Naive thymus-derived CD4-positive, alpha-beta T cell (primary cell): ENCODE measurements around the gene DBNDD2. TPM values are rescaled to one million over a fixed set of nuclear protein-coding genes. Genes with fewer than 3 reads are reported as not detected.

Experiments used
- ATAC-seq: fragments of 150-1000 bp; cut with Tn5 transposase; 2 replicates; pipeline ENCODE4 v1.10.0; 2021; ENCODE audit warnings: mild to moderate bottlenecking, moderate library complexity
- CTCF ChIA-PET: fragments of 350-600 bp; sonication (Branson Sonifier 250); formaldehyde crosslinking; loops from one replicate; lab custom pipeline; 2021; ENCODE audit warnings: antibody characterized with exemption; lab: Charles Lee
- POLR2A ChIA-PET: fragments of 350-600 bp; sonication (Branson Sonifier 250); formaldehyde crosslinking; loops from one replicate; lab custom pipeline; 2021; ENCODE audit warnings: antibody characterized with exemption, inconsistent platforms; lab: Charles Lee
- DNase-seq, 9 donors: peaks; one replicate each; pipeline versions ENCODE4 v3.0.0 to v3.0.0-alpha.2; 2020 to 2022; ENCODE audit warnings: mixed read lengths in 1 of 9
- H3K27ac ChIP-seq: one replicate; pipeline ENCODE4 v1.7.0; 2013; ENCODE audit warnings: mild to moderate bottlenecking, low read depth, low read length, moderate library complexity
- H3K27me3 ChIP-seq, 2 donors: one replicate each; pipeline ENCODE4 v1.7.0; 2013; ENCODE audit warnings: low read length in 2 of 2, mild to moderate bottlenecking in 2 of 2, moderate library complexity in 2 of 2; ENCODE audit not compliant: control insufficient read depth in 2 of 2, insufficient read depth in 2 of 2
- H3K36me3 ChIP-seq, 3 experiments: 1 replicate in 2 of 3; 2 replicates in 1 of 3; pipeline ENCODE4 v1.7.0; 2013; ENCODE audit warnings: low read length in 3 of 3, mild to moderate bottlenecking in 3 of 3, moderate library complexity in 1 of 3; ENCODE audit not compliant: insufficient read depth in 3 of 3, control insufficient read depth in 2 of 3
- H3K4me1 ChIP-seq, 2 donors: one replicate each; pipeline ENCODE4 v1.7.0; 2013; ENCODE audit warnings: low read length in 2 of 2, mild to moderate bottlenecking in 2 of 2, moderate library complexity in 1 of 2; ENCODE audit not compliant: control insufficient read depth in 2 of 2, insufficient read depth in 2 of 2
- H3K4me3 ChIP-seq: 2 replicates; pipeline ENCODE4 v1.7.0; 2013; ENCODE audit warnings: mild to moderate bottlenecking, low read length
- H3K9me3 ChIP-seq, 3 experiments: 1 replicate in 2 of 3; 2 replicates in 1 of 3; pipeline ENCODE4 v1.7.0; 2013; ENCODE audit warnings: low read length in 3 of 3; ENCODE audit not compliant: control insufficient read depth in 2 of 3
- H3K27ac Mint-ChIP-seq, 9 donors: one replicate each; pipeline ENCODE4 v1.8.0; 2020 to 2022; ENCODE audit warnings: mixed read lengths in 9 of 9, mild to moderate bottlenecking in 8 of 9, moderate library complexity in 5 of 9, inconsistent platforms in 2 of 9
- H3K27me3 Mint-ChIP-seq, 5 donors: one replicate each; pipeline ENCODE4 v1.8.0; 2021 to 2022; ENCODE audit warnings: mixed read lengths in 5 of 5, mild to moderate bottlenecking in 1 of 5
- H3K36me3 Mint-ChIP-seq, 5 donors: one replicate each; pipeline ENCODE4 v1.8.0; 2020 to 2022; ENCODE audit warnings: mixed read lengths in 5 of 5, mild to moderate bottlenecking in 3 of 5, inconsistent platforms in 1 of 5
- H3K4me1 Mint-ChIP-seq, 7 donors: one replicate each; pipeline ENCODE4 v1.8.0; 2020 to 2022; ENCODE audit warnings: mixed read lengths in 7 of 7, mild to moderate bottlenecking in 3 of 7, inconsistent platforms in 1 of 7
- H3K4me3 Mint-ChIP-seq, 10 donors: one replicate each; pipeline ENCODE4 v1.8.0; 2020 to 2022; ENCODE audit warnings: mild to moderate bottlenecking in 10 of 10, mixed read lengths in 10 of 10, moderate library complexity in 6 of 10, inconsistent platforms in 2 of 10
- H3K9me3 Mint-ChIP-seq, 11 donors: one replicate each; pipeline ENCODE4 v1.8.0; 2020 to 2022; ENCODE audit warnings: mixed read lengths in 11 of 11, mild to moderate bottlenecking in 4 of 11, inconsistent platforms in 1 of 11, moderate library complexity in 1 of 11
- intact Hi-C, 2 donors: fragments of 100-400 bp; cut with micrococcal nuclease; formaldehyde crosslinking; loops; one replicate each; pipeline ENCODE4 v1.15.1; 2023
- polyA plus RNA-seq, 2 donors: library from polyadenylated mRNA; unstranded; fragments of 300-500 nt; fragmentation: Illumina TruSeq; gene quantifications; one replicate each; pipeline ENCODE4 v1.2.3, GENCODE V29; 2021
- total RNA-seq, 6 experiments: library from RNA in 5 of 6; stranded (reverse) in 5 of 6; gene quantifications; 1 replicate in 5 of 6; 2 replicates in 1 of 6; pipeline ENCODE4 v1.2.3 and lab custom pipeline; 2021 to 2026

Gene DBNDD2
- total and polyA plus RNA-seq, 7 experiments from 2014 or later, result 12.2 to 22.9 (median 16.3) TPM

DNA sequence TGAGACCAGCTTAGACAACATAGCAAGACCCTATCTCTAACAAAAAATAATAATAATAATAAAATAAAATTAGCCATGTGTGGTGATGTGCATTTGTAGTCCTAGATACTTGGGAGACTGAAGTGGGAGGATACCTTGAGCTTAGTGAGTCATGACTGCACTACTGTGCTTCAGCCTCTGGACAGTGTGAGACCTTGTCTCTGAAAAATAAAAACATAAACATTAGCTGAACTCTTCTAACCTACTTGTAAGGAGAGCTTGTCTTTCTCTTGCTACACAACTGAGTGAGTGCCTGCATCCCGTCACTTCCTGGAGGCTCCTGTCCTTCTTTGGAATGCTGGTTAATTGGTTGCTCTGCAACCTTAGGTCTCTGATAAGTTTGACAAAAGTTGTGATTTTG, 5.1 kb upstream of the DBNDD2 start:
- ATAC-seq, result no peak
- peaks cover 0 to 7% of the 10 kb centered on the region in 2 donors for H3K4me1 ChIP-seq

GRCh38 chr20:45404438-45404837, 3.7 kb upstream of the DBNDD2 start:
- peaks cover 0 to 19% (median 0%) of the 10 kb centered on the region in 5 donors for H3K27me3 Mint-ChIP-seq
- ChIA-PET CTCF (interaction anchor here (1.1 to 1.7 kb wide), 3 partner anchors 30 to 42 kb away, joined by 3 to 9 read pairs (median 4); no protein-coding TSS in a partner anchor), POLR2A (interaction anchor here (0.8 to 4.8 kb wide), 5 partner anchors 9 to 41 kb away, joined by 3 to 49 read pairs (median 3); partner anchors contain the start of genes PIGT and SYS1)
- peaks cover 0 to 15% (median 0%) of the 10 kb centered on the region in 3 experiments for H3K9me3 ChIP-seq
- ATAC-seq, result no peak
- H3K4me1 Mint-ChIP-seq, result peaks cover 5 to 27% (median 21%) of the 10 kb centered on the region in 7 donors
- H3K27me3 ChIP-seq, result no peaks in the 10 kb centered on the region
- H3K4me3 Mint-ChIP-seq, result peak overlapping the region; percentile 71 to 92 (median 81)
- H3K27ac Mint-ChIP-seq, result peak overlapping the region in 4 of 9 donors; percentile 25 to 92 (median 70)
- H3K36me3 Mint-ChIP-seq, result peaks cover 7 to 19% (median 17%) of the 10 kb centered on the region in 5 donors
- no peak for DNase-seq
- intact Hi-C loops, result no loop called here
- peaks cover 5 to 26% (median 16%) of the 10 kb centered on the region in 11 donors for H3K9me3 Mint-ChIP-seq
- no peak overlapping the region for H3K4me3 ChIP-seq
- H3K4me1 ChIP-seq, result peaks cover 0 to 7% of the 10 kb centered on the region in 2 donors
- no peak overlapping the region for H3K27ac ChIP-seq
- H3K36me3 ChIP-seq, result peaks cover 0 to 4% (median 3%) of the 10 kb centered on the region in 3 experiments

More for the DNA sequence above, 5.1 kb upstream of the DBNDD2 start:
- Mint-ChIP-seq H3K36me3 (peaks cover 8 to 28% (median 19%) of the 10 kb centered on the region in 5 donors), H3K27ac (no peak overlapping the region), H3K27me3 (peaks cover 0 to 19% (median 0%) of the 10 kb centered on the region in 5 donors), H3K9me3 (peaks cover 5 to 27% (median 16%) of the 10 kb centered on the region in 11 donors), H3K4me1 (peaks cover 5 to 19% (median 18%) of the 10 kb centered on the region in 7 donors), H3K4me3 (peak overlapping the region in 1 of 10 donors; percentile 26)
- no peak for DNase-seq
- intact Hi-C loops, result no loop called here
- H3K27ac ChIP-seq, result no peak overlapping the region
- H3K36me3 ChIP-seq, result peaks cover 0 to 4% (median 3%) of the 10 kb centered on the region in 3 experiments
- no peak overlapping the region for H3K4me3 ChIP-seq
- CTCF ChIA-PET, result interaction anchor here (1.1 kb wide), 1 partner anchor 29 kb away, joined by 4 read pairs; no protein-coding TSS in a partner anchor
- peaks cover 0 to 15% (median 0%) of the 10 kb centered on the region in 3 experiments for H3K9me3 ChIP-seq
- H3K27me3 ChIP-seq, result no peaks in the 10 kb centered on the region
- POLR2A ChIA-PET, result interaction anchor here (1.3 kb wide), 1 partner anchor 13 kb away, joined by 6 read pairs; the partner anchor contains the start of gene PIGT

- Mint-ChIP-seq H3K9me3 (peaks cover 0 to 13% (median 7%) of the 10 kb centered on the region in 11 donors), H3K36me3 (peaks cover 0 to 17% (median 10%) of the 10 kb centered on the region in 5 donors), H3K27ac (peak overlapping the region in 8 of 9 donors; percentile 25 to 90 (median 79)), H3K4me1 (peaks cover 5 to 27% (median 21%) of the 10 kb centered on the region in 7 donors), H3K4me3 (peak overlapping the region; percentile 77 to 92 (median 85)), H3K27me3 (peaks cover 0 to 19% (median 0%) of the 10 kb centered on the region in 5 donors)
- ATAC-seq, result no peak
- Histone ChIP-seq H3K27ac (peak overlapping the region; percentile 74), H3K9me3 (peaks cover 0 to 8% (median 0%) of the 10 kb centered on the region in 3 experiments), H3K4me1 (peaks cover 0 to 7% of the 10 kb centered on the region in 2 donors), H3K27me3 (no peaks in the 10 kb centered on the region), H3K4me3 (peak overlapping the region; percentile 71), H3K36me3 (peaks cover 0 to 17% (median 3%) of the 10 kb centered on the region in 3 experiments)
- CTCF ChIA-PET, result interaction anchor here (1.4 to 1.7 kb wide), 2 partner anchors 32 kb away, joined by 4 to 9 read pairs; no protein-coding TSS in a partner anchor
- intact Hi-C loops, result loop anchor here (1.0 to 2.0 kb wide), 2 partner anchors 11 to 33 kb away; partner anchors contain the start of gene PIGT (in 2 of the 2)
- peak in 2 of 9 donors; percentile 37 to 47 for DNase-seq
- POLR2A ChIA-PET, result interaction anchor here (0.6 to 4.8 kb wide), 4 partner anchors 10 to 43 kb away, joined by 3 to 49 read pairs (median 4); partner anchors contain the start of genes PIGT and SYS1
Measured at GRCh38 chr20:45405571-45406259, 2.4 kb upstream of the DBNDD2 start.

- peaks cover 0 to under 1% (median 0%) of the 10 kb centered on the region in 3 experiments for H3K9me3 ChIP-seq
- Mint-ChIP-seq H3K27ac (peak overlapping the region in 8 of 9 donors; percentile 51 to 90 (median 78)), H3K27me3 (peaks cover 0 to 19% (median 0%) of the 10 kb centered on the region in 5 donors), H3K4me3 (peak overlapping the region; percentile 82 to 92 (median 85)), H3K9me3 (peaks cover 0 to 8% (median 3%) of the 10 kb centered on the region in 11 donors), H3K36me3 (peaks cover 0 to 21% (median 10%) of the 10 kb centered on the region in 5 donors), H3K4me1 (peaks cover 5 to 27% (median 21%) of the 10 kb centered on the region in 7 donors)
- DNase-seq (peak in 8 of 9 donors; percentile 22 to 68 (median 44)), ATAC-seq (peak; percentile 58)
- peak overlapping the region; percentile 74 for H3K27ac ChIP-seq
- H3K4me1 ChIP-seq, result peaks cover 0 to 7% of the 10 kb centered on the region in 2 donors
- no peaks in the 10 kb centered on the region for H3K27me3 ChIP-seq
- H3K4me3 ChIP-seq, result peak overlapping the region; percentile 71
- intact Hi-C loops, result loop anchor here (1.0 to 2.0 kb wide), 3 partner anchors 10 to 43 kb away; partner anchors contain the start of genes PIGT (in 2 of the 2) and SYS1 (in 1 of the 2)
- ChIA-PET CTCF (interaction anchor here (1.6 to 2.0 kb wide), 3 partner anchors 30 to 43 kb away, joined by 4 to 9 read pairs (median 4); partner anchors contain the start of gene SYS1), POLR2A (interaction anchor here (0.7 to 4.8 kb wide), 6 partner anchors 10 to 565 kb away, joined by 3 to 49 read pairs (median 9); partner anchors contain the start of genes PIGT and SYS1)
- H3K36me3 ChIP-seq, result peaks cover 0 to 19% (median 3%) of the 10 kb centered on the region in 3 experiments
Measured at GRCh38 chr20:45406260-45407066, 1.6 kb upstream of the DBNDD2 start.

DNA sequence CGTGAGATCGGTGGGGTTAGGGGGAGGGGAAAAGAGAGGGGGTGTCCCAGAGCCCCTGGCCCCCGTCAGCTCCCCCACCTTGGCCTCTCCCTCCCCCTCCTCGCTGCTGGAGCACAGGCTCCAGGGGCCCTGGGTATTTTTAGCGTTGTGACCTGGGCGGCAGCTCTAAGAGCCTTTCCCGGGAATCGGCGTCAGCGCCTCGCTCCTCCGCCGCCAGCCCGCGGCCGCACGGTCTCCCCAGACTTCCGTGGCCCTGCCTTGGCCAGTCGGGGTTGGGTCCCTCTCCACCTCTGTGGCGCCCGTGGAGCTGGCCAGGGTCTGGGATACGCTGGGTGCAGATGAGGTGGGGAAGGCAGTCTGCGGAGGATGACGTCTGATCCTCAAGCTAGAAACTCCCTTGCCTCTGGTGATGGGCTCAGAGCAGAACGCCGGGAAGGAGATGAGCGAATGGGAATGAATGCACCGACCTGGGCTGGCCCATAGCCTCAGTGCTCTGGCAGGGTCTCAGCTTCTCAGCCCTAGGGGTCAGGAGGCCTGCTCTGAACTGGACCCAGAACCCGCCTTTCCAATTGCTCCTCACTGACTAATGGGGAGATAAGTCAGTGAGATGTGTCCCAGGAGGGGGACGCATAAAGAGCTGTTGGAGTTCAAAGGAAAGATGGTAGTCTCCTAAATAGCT, 883 bp upstream of the DBNDD2 start:
- Mint-ChIP-seq H3K4me3 (peak overlapping the region; percentile 67 to 92 (median 83)), H3K27me3 (peaks cover 0 to 19% (median 0%) of the 10 kb centered on the region in 5 donors), H3K4me1 (peaks cover 5 to 27% (median 21%) of the 10 kb centered on the region in 7 donors), H3K9me3 (peaks cover 0 to 2% (median 0%) of the 10 kb centered on the region in 11 donors), H3K36me3 (peaks cover 0 to 14% (median 8%) of the 10 kb centered on the region in 5 donors), H3K27ac (peak overlapping the region; percentile 51 to 91 (median 79))
- DNase-seq (peak in 5 of 9 donors; percentile 7 to 40 (median 15)), ATAC-seq (peak; percentile 30)
- intact Hi-C loops, result loop anchor here in 1 of 2 donors (1.0 to 2.0 kb wide), 2 partner anchors 34 to 44 kb away; partner anchors contain the start of gene SYS1
- ChIA-PET CTCF (interaction anchor here (1.6 to 2.0 kb wide), 3 partner anchors 30 to 44 kb away, joined by 4 to 9 read pairs (median 4); partner anchors contain the start of gene SYS1), POLR2A (interaction anchor here (0.5 to 4.8 kb wide), 7 partner anchors 9 to 564 kb away, joined by 3 to 49 read pairs (median 3); partner anchors contain the start of genes PIGT and SYS1)
- Histone ChIP-seq H3K27me3 (no peaks in the 10 kb centered on the region), H3K4me3 (peak overlapping the region; percentile 71), H3K36me3 (peaks cover 0 to 19% (median 1%) of the 10 kb centered on the region in 3 experiments), H3K9me3 (no peaks in the 10 kb centered on the region), H3K4me1 (peaks cover 0 to 7% of the 10 kb centered on the region in 2 donors), H3K27ac (peak overlapping the region; percentile 74)
